Measurements from ENCODE around the gene MTSS2.

Gene MTSS2

DNA sequence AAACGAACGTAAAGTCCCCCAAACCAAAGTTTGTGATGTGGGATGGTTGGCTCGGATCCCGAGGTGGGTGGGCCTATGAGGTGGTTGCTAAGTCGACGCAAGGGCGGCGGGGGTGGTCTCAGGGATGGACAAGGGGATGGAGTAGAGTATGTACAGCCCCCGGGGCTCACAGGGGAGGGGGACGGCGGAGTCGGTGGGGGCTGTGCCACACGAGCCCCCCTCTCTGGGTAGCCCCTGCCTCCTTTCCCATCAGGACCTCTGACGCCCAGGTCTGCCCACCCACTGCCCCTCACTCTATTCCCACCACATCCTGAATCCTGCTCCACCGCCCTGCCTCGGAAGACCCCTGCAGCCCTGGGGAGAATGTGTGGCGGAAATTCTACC, 24.3 kb downstream of the MTSS2 start:
- peaks cover 9% of the 10 kb centered on the region for H3K36me3 Mint-ChIP-seq
- no peak for ATAC-seq
- H3K4me3 Mint-ChIP-seq: no peak overlapping the region
- H3K9me3 Mint-ChIP-seq: no peaks in the 10 kb centered on the region
- no peaks in the 10 kb centered on the region for H3K27me3 Mint-ChIP-seq
- H3K4me1 Mint-ChIP-seq: no peaks in the 10 kb centered on the region
- H3K27ac Mint-ChIP-seq: no peak overlapping the region

DNA sequence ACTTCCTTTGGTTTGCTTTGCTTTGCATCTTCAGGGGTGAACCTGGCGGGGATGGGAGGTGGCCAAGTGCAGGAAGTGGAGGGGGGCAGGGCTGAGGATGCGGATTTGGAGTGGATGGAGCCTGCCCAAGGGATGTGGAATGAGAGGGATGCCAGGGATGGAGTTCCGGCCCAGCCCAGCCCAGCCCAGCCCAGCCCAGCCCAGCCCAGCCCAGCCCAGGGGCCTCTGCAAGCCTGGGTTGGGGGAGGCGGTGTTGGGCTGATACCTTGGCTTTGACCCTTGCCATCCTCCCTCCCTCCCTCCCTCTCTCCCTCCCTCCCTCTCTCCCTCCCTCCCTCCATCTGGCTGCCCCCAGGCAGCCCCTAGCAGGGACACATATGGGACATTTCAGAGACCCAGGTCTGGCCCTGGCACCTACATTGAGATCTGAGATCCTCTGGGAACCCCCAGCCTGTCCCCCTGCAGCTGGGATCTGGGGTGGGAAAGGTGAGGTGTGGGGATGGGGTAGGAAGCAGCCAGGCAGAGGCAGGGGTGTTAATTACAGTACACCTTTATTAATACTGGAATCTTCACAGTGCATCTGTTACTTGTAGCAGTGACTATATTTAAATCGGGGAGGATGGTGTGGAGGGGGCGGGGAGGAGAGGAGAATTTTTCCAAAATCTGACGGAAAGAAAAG, 25.0 kb downstream of the MTSS2 start:
- no peak for ATAC-seq

DNA sequence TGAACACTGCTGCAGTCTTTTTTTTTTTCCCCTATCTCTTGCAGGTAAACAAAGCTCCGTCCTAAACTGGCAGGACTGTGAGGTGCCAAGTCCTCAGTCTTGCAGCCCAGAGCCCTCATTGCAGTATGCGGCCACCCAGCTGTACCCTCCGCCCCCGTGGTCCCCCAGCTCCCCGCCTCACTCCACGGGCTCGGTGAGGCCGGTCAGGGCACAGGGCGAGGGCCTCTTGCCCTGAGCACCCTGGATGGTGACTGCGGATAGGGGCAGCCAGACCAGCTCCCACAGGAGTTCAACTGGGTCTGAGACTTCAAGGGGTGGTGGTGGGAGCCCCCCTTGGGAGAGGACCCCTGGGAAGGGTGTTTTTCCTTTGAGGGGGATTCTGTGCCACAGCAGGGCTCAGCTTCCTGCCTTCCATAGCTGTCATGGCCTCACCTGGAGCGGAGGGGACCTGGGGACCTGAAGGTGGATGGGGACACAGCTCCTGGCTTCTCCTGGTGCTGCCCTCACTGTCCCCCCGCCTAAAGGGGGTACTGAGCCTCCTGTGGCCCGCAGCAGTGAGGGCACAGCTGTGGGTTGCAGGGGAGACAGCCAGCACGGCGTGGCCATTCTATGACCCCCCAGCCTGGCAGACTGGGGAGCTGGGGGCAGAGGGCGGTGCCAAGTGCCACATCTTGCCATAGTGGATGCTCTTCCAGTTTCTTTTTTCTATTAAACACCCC, 25.7 kb downstream of the MTSS2 start:
- Mint-ChIP-seq H3K36me3 (no peaks in the 10 kb centered on the region), H3K27ac (no peak overlapping the region), H3K4me3 (no peak overlapping the region), H3K27me3 (no peaks in the 10 kb centered on the region), H3K4me1 (no peaks in the 10 kb centered on the region), H3K9me3 (no peaks in the 10 kb centered on the region)
- ATAC-seq: no peak

More for the DNA sequence above, 25.0 kb downstream of the MTSS2 start:
- Mint-ChIP-seq H3K9me3 (no peaks in the 10 kb centered on the region), H3K27me3 (no peaks in the 10 kb centered on the region), H3K27ac (no peak overlapping the region), H3K4me3 (no peak overlapping the region), H3K4me1 (no peaks in the 10 kb centered on the region), H3K36me3 (peaks cover 3% of the 10 kb centered on the region)

DNA sequence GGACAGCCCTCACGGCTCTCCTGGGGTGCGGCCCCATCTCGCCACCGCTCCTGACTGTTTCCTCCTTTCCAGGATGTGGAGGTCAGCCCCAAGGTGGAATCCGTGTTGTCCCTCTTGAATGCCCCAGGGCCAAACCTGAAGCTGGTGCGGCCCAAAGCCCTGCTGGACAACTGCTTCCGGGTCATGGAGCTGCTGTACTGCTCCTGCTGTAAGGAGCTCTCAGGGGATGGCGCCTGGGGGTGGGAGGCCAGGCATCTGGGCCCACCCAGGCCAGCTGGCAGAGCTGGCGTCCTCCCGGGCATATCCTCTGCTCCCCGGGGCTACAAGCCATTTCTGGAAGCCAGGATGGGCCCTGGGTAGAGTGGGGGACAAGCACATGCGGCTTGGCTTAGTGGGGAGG, 26.3 kb downstream of the MTSS2 start:
- no peak for ATAC-seq
- no peak overlapping the region for H3K4me3 Mint-ChIP-seq
- no peaks in the 10 kb centered on the region for H3K9me3 Mint-ChIP-seq
- no peak overlapping the region for H3K27ac Mint-ChIP-seq
- H3K27me3 Mint-ChIP-seq: no peaks in the 10 kb centered on the region
- H3K4me1 Mint-ChIP-seq: no peaks in the 10 kb centered on the region
- no peaks in the 10 kb centered on the region for H3K36me3 Mint-ChIP-seq

DNA sequence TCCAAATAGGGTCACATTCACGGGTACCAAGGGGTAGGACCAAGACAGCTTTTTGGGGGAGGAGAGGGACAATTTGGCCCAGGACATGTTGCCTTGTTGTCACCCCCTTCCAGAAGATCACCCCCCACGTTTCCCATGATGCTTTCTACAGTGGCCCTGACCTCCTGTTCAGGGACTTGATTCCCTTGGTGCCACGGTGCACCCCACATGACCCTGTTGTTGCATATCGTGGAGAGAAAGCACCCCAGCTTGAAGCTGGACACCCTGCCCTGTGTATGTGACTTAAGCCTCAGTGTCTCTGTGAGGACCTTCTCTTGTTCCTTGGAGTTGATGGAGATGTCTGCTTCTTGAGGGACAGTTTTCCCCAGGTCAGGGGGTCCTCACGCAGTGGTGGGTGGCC, 26.9 kb downstream of the MTSS2 start:
- Mint-ChIP-seq H3K9me3 (no peaks in the 10 kb centered on the region), H3K36me3 (no peaks in the 10 kb centered on the region), H3K4me1 (peaks cover 2% of the 10 kb centered on the region), H3K27ac (no peak overlapping the region), H3K27me3 (no peaks in the 10 kb centered on the region), H3K4me3 (no peak overlapping the region)
- ATAC-seq: no peak

DNA sequence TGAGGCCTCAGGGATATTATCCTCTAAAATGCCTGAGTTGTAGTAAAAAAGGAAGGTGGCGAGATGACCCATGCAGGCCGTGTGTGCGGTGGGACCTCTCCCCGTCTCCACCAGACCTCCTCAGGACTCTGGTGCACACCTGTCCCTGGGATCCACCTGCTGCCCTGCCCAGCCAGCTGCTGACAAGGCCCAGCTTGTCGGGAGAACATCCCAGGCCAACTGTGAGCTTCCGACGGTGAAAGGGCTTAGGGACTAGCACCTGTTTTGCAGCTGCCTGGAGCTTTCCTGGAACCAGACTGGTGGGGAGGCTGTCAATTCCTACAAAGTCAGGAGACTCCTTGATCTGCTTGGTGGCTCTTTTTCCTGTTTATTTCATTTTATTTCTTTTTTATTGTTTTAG, 27.9 kb downstream of the MTSS2 start:
- H3K9me3 Mint-ChIP-seq: no peaks in the 10 kb centered on the region
- H3K27me3 Mint-ChIP-seq: no peaks in the 10 kb centered on the region
- peaks cover 7% of the 10 kb centered on the region for H3K4me1 Mint-ChIP-seq
- ATAC-seq: no peak
- H3K36me3 Mint-ChIP-seq: no peaks in the 10 kb centered on the region
- H3K27ac Mint-ChIP-seq: no peak overlapping the region
- H3K4me3 Mint-ChIP-seq: no peak overlapping the region

DNA sequence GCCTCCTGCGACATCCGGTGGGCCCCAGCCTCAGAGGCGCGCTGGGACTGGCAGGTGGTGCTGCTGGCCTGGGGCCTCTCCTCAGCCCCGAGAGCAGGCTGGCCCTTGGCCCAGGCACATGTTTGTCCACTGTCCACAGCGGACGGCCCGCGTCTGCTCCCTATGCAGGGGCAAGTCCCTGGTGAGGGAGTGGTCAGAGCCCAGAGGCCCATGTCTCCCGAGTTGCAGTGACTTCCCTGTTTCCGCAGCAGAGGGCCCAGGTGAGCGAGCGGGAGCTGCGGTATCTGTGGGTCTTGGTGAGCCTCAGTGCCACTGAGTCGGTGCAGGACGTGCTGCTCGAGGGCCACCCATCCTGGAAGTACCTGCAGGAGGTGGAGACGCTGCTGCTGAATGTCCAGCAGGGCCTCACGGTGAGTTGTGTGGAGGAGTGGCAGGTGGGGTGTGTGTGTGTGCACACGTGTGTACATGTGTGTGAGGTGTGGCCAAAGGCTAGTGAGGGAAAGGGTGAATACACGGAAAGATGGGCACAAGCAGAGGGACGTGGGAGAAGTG, 29.1 kb downstream of the MTSS2 start:
- no peak for ATAC-seq
- Mint-ChIP-seq H3K27ac (no peak overlapping the region), H3K4me3 (no peak overlapping the region), H3K4me1 (peaks cover 7% of the 10 kb centered on the region), H3K36me3 (no peaks in the 10 kb centered on the region), H3K27me3 (no peaks in the 10 kb centered on the region), H3K9me3 (no peaks in the 10 kb centered on the region)

DNA sequence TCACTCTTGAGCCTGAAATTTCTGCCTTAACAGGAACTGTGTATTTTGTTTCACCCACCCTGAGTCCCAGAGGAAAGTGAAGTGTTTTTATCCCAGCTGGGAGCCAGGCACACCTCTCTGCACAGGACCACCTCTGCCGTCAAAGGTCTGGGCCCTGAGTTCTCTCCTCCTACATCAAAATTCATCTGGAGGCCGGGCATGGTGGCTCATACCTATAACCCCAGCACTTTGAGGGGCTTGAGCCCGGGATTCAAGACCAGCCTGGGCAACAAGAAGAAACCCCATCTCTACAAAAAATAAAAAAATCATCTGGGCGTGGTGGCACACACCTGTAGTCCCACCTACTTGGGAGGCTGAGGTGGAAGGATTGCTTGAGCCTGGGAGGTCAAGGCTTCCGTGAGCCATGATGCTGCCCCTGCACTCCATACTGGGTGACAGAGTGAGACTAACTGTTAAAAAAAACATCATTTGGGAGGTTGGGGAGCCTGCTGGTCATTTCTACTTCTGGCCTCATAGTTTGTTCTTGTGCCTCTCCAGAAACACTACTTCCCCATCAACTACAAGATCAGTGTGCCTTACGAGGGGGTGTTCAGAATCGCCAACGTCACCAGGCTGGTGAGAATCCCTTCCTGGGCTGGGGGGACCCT, 29.7 kb downstream of the MTSS2 start:
- H3K27me3 Mint-ChIP-seq: no peaks in the 10 kb centered on the region
- no peaks in the 10 kb centered on the region for H3K36me3 Mint-ChIP-seq
- H3K9me3 Mint-ChIP-seq: no peaks in the 10 kb centered on the region
- no peak overlapping the region for H3K27ac Mint-ChIP-seq
- no peak for ATAC-seq
- H3K4me3 Mint-ChIP-seq: no peak overlapping the region
- peaks cover 7% of the 10 kb centered on the region for H3K4me1 Mint-ChIP-seq

DNA sequence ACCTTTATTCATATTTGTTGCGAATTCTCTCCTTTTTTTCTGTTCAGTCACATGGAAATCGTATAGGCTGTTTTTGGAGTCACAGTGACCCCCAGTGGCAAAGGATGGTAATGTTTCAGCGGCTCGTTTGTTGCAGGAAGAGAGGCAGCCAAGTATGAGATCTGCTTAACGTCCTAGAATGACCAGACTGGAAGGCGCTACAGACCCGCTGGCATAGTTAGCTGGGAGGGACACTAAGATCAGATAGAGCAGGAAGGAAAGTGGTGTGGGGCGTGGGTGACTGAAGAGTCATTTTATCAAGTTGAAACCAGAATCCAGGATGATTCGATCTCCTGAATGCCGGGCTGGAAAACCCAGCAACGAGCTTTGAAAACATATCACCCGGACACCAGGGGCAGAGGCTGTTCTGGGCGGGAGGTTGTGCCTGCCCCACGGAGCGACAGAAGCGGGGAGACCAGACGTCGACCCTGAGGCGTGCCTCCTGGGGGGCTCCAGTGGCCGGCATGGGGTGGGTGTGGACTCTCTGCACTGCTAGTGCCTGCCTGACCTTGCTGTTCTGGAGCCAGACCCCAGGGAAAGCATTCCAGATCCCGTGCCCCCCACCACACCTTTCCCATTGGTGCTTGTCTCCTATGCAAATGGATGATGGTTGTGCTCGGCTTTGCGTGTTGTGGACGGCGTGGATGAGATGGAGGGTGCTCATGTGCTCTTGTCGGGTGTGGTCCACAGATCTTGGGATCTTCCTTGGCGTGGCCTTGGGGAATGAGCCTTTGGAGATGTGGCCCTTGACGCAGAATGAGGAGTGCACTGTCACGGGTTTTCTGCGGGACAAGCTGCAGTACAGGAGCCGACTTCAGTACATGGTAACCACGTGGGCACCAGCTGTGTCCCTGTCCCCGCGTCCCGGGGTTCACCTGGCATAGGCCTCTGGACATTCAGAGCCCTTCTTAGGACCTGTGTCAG, 31.8 kb downstream of the MTSS2 start:
- H3K4me1 Mint-ChIP-seq: peaks cover 7% of the 10 kb centered on the region

DNA sequence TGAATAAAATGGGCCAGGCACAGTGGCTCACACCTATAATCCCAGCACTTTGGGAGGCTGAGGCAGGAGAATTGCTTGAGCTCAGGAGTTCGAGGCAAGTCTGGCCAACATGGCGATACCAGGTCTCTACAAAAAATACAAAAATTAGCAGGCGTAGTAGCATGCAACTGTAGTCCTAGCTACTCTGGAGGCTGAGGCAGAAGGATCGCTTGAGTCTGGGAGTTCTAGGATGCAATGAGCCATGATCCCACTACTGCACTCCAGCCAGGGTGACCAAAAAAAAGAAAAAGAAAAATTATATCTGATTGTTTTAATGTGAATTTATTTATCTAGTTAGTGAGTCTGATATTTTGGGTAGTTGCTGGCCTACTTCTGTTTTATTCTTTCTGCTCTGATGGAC, 32.4 kb downstream of the MTSS2 start:
- Mint-ChIP-seq H3K27me3 (no peaks in the 10 kb centered on the region), H3K4me3 (no peak overlapping the region), H3K4me1 (peaks cover 7% of the 10 kb centered on the region), H3K27ac (peak overlapping the region; percentile 36), H3K9me3 (no peaks in the 10 kb centered on the region), H3K36me3 (no peaks in the 10 kb centered on the region)
- no peak for ATAC-seq

More for the DNA sequence above, 31.8 kb downstream of the MTSS2 start:
- Mint-ChIP-seq H3K36me3 (no peaks in the 10 kb centered on the region), H3K27ac (peak overlapping the region; percentile 36), H3K9me3 (no peaks in the 10 kb centered on the region), H3K27me3 (no peaks in the 10 kb centered on the region), H3K4me3 (peak overlapping the region; percentile 56)
- ATAC-seq: peak; percentile 57

DNA sequence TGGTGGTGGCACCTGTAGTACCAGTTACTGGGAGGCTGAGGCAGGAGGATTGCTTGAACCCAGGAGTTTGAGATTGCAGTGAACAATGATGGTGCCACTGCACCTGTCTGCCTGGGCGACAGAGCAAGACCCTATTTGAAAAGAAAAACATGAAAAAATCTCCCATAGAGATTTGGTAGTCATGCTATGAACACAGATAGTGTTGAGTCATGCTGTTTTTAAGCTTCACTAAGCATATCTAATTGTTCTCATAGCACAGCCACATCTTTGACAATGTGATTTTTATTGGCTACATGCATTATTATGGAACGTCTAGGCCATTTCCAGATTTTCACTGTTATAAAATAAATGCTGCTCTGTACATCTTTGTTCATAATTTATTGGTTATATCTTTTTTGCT, 33.5 kb downstream of the MTSS2 start:
- H3K27ac Mint-ChIP-seq: no peak overlapping the region
- H3K27me3 Mint-ChIP-seq: peaks cover 11% of the 10 kb centered on the region
- H3K4me1 Mint-ChIP-seq: peaks cover 7% of the 10 kb centered on the region
- ATAC-seq: no peak
- H3K4me3 Mint-ChIP-seq: no peak overlapping the region
- H3K36me3 Mint-ChIP-seq: no peaks in the 10 kb centered on the region
- H3K9me3 Mint-ChIP-seq: no peaks in the 10 kb centered on the region

DNA sequence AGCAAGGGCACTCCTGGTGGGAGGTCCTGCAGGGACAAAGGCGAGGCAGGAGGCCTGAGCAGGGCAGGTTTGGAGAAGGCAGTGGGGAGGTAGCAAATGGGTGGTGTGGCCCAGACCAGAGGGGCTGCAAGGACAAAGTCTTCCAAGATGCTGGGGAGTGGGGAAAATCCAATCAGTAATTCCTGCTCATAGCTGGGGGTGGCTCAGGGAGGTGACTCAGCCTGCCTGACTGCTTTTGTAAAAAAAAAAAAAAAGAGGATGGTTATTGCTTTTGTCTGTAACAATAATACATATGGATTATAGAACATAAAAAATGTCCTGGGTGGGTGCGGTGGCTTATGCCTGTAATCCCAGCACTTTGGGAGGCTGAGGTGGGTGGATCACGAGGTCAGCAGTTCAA, 34.3 kb downstream of the MTSS2 start:
- Mint-ChIP-seq H3K27ac (no peak overlapping the region), H3K4me3 (no peak overlapping the region), H3K36me3 (no peaks in the 10 kb centered on the region), H3K9me3 (no peaks in the 10 kb centered on the region), H3K27me3 (peaks cover 17% of the 10 kb centered on the region), H3K4me1 (peaks cover 7% of the 10 kb centered on the region)
- ATAC-seq: no peak

DNA sequence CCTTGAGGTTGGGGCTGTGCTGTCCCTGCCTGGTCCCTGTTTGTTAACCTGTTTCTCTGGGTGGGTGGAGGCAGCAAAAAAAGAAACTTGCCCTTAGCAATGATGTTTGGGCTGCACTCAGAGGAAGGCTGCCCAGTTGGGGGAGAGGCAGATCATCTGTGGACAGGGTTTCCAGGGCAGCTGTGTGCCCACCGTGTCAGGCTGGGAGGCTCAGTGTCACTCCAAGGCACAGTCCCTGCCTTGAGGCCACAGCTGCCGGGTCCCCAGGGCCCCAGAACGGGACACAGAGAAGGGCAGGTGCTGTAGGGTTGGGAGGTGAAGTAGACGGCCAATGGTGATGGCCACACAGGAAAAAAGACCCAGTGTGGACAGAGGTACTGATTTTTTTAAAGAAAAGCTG, 35.6 kb downstream of the MTSS2 start:
- Mint-ChIP-seq H3K36me3 (no peaks in the 10 kb centered on the region), H3K9me3 (no peaks in the 10 kb centered on the region), H3K4me3 (no peak overlapping the region), H3K4me1 (peaks cover 7% of the 10 kb centered on the region), H3K27ac (no peak overlapping the region), H3K27me3 (peaks cover 17% of the 10 kb centered on the region)
- no peak for ATAC-seq

DNA sequence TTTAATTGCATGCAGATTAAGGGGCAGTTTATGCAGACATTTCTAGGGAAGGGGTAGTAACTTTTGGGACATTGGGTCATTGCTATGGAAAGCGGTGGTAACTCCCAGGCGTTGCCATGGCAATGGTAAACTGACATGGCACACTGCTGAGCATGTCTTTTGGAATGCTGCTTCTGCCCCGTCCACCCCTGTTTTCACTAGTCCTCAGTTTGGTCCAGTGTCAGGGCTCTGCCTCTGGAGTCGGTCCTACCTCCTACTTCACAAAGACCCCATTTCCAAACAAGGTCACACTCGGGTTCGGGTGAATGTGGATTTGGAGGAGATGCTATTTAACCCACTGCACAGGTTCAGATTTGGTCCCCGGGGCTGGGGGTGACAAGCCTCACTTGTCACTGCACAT, 36.6 kb downstream of the MTSS2 start:
- H3K4me1 Mint-ChIP-seq: peaks cover 7% of the 10 kb centered on the region
- H3K27me3 Mint-ChIP-seq: peaks cover 17% of the 10 kb centered on the region
- H3K4me3 Mint-ChIP-seq: no peak overlapping the region
- no peaks in the 10 kb centered on the region for H3K36me3 Mint-ChIP-seq
- no peak for ATAC-seq
- no peak overlapping the region for H3K27ac Mint-ChIP-seq
- no peaks in the 10 kb centered on the region for H3K9me3 Mint-ChIP-seq

DNA sequence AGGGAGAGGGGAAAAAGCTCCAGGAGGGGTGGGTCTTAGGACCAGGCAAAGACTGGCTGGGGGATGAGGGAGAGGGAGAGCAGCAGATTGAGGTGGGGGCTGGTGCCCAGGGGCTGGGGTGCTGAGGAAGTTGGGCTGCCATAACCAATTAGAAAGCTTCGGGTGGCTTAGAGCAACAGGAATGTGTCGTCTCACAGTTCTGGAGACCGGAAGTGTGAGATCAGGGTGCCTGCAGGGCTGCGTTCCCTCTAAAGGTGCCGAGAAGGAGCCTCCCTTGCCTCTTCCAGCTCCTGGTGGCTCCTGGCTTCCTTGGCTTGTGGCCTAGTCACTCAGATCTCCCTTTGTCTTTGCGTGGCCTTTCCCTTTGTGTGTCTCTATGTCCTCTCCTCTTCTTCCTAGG, 37.2 kb downstream of the MTSS2 start:
- no peaks in the 10 kb centered on the region for H3K36me3 Mint-ChIP-seq
- peaks cover 1% of the 10 kb centered on the region for H3K4me1 Mint-ChIP-seq
- H3K4me3 Mint-ChIP-seq: no peak overlapping the region
- no peak overlapping the region for H3K27ac Mint-ChIP-seq
- no peak for ATAC-seq
- H3K9me3 Mint-ChIP-seq: no peaks in the 10 kb centered on the region
- peaks cover 17% of the 10 kb centered on the region for H3K27me3 Mint-ChIP-seq

Measured in stimulated activated memory B cell treated with anti-CD40 and anti-IgM and Interleukin-4, amounts not matched to agents 10 μg/mL and 1 μg/mL and 100 μg/mL, for 72 hours (primary cell).